Neutrophil (primary cell): ENCODE data around the gene NPHS1.

ENCODE experiments used
- H3K27ac ChIP-seq: fragments of 200-600 bp; sonication (generic); 2 replicates; pipeline ENCODE4 v1.5.1; 2016; ENCODE audit warnings: mild to moderate bottlenecking, moderate library complexity
- H3K27me3 ChIP-seq: fragments of 200-600 bp; sonication (generic); 2 replicates; pipeline ENCODE4 v1.6.0; 2016; ENCODE audit warnings: mild to moderate bottlenecking
- H3K36me3 ChIP-seq: fragments of 200-600 bp; sonication (generic); 2 replicates; pipeline ENCODE4 v1.5.1; 2017
- H3K4me1 ChIP-seq, 2 experiments: fragments of 200-600 bp in 1 of 2; sonication (generic) in 1 of 2; 1 replicate in 1 of 2; 2 replicates in 1 of 2; pipeline versions ENCODE4 v1.5.1 to v1.6.1; 2013 to 2016; ENCODE audit warnings: low read depth in 1 of 2, low read length in 1 of 2, mild to moderate bottlenecking in 1 of 2, moderate library complexity in 1 of 2; ENCODE audit not compliant: control insufficient read depth in 1 of 2, insufficient read depth in 1 of 2
- H3K4me3 ChIP-seq, 2 experiments: fragments of 200-600 bp in 1 of 2; sonication (generic) in 1 of 2; 1 replicate in 1 of 2; 2 replicates in 1 of 2; pipeline ENCODE4 v1.5.1; 2013 to 2016; ENCODE audit warnings: low read depth in 1 of 2, low read length in 1 of 2, mild to moderate bottlenecking in 1 of 2, moderate library complexity in 1 of 2
- H3K9me3 ChIP-seq: fragments of 200-600 bp; sonication (generic); 2 replicates; pipeline ENCODE4 v1.5.1; 2016
- CTCF ChIP-seq: fragments of 200-600 bp; sonication (generic); IDR thresholded peaks from 2 replicates; pipeline ENCODE4 v1.5.1; 2016; ENCODE audit warnings: antibody characterized with exemption

NPHS1 gene

GRCh38 chr19:35777086-35777841 lies 75.0 kb downstream of the NPHS1 start:
- no peak for TF ChIP-seq CTCF
- Histone ChIP-seq H3K27me3 (no peaks in the 10 kb centered on the region), H3K4me3 (no peak overlapping the region), H3K27ac (no peak overlapping the region), H3K9me3 (no peaks in the 10 kb centered on the region), H3K36me3 (peaks cover 48% of the 10 kb centered on the region), H3K4me1 (peaks cover 15 to 19% of the 10 kb centered on the region in 2 experiments)

GRCh38 chr19:35776102-35776788 lies 76.1 kb downstream of the NPHS1 start:
- Histone ChIP-seq H3K9me3 (no peaks in the 10 kb centered on the region), H3K4me3 (peak overlapping the region; percentile 74 to 93), H3K36me3 (peaks cover 37% of the 10 kb centered on the region), H3K27ac (no peak overlapping the region), H3K27me3 (no peaks in the 10 kb centered on the region), H3K4me1 (peaks cover 15 to 19% of the 10 kb centered on the region in 2 experiments)
- TF ChIP-seq CTCF, result no peak
